ENCODE results near the gene ABHD16A.

DNA sequence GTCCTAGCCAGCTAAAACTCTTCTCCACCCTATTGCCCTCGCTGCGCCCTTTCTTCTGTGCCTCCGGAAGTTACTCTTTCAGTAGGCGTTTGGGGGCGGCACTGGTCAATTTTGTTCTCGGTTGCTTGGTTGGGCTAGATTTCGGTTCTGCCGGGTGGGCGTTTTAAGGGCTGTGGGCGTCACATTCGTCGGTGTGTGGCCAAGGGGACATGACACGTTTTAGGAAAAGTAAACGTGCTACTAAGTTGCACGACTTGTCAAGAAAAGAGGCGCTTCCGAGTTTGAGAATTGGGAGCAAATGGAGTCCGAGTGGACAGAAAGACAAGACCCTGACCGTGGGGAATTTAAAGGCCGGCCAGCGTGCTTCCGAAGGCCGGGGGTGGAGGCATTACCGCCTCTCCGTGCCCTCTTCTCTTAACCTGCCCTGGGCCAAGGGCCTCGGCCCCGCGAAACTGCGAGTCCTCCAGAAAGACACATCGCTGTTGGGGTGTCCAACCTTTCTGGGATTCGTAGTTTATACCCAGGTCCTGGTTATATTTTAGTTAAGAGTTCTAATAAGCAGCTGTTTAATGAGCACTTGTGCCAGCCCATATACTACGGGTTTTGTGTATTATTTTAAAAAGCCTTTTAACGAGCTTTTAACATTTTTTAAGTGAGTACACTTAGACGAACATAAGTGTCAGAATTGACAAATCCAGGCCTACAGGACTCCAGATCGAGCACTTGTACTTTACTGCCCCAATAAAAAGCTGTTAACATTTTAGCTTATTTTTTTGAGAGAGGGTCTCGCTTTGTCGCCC, 50.0 kb downstream of the ABHD16A start:
- TF ChIP-seq, protein P1, sequence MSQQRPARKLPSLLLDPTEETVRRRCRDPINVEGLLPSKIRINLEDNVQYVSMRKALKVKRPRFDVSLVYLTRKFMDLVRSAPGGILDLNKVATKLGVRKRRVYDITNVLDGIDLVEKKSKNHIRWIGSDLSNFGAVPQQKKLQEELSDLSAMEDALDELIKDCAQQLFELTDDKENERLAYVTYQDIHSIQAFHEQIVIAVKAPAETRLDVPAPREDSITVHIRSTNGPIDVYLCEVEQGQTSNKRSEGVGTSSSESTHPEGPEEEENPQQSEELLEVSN (IDR thresholded peaks at IDR 0.05; ENCODE audit: borderline replicate concordance, low read depth): no peak
- TF ChIP-seq, protein P2, sequence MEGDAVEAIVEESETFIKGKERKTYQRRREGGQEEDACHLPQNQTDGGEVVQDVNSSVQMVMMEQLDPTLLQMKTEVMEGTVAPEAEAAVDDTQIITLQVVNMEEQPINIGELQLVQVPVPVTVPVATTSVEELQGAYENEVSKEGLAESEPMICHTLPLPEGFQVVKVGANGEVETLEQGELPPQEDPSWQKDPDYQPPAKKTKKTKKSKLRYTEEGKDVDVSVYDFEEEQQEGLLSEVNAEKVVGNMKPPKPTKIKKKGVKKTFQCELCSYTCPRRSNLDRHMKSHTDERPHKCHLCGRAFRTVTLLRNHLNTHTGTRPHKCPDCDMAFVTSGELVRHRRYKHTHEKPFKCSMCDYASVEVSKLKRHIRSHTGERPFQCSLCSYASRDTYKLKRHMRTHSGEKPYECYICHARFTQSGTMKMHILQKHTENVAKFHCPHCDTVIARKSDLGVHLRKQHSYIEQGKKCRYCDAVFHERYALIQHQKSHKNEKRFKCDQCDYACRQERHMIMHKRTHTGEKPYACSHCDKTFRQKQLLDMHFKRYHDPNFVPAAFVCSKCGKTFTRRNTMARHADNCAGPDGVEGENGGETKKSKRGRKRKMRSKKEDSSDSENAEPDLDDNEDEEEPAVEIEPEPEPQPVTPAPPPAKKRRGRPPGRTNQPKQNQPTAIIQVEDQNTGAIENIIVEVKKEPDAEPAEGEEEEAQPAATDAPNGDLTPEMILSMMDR (IDR thresholded peaks at IDR 0.05): no peak
- TF ChIP-seq, protein P3, sequence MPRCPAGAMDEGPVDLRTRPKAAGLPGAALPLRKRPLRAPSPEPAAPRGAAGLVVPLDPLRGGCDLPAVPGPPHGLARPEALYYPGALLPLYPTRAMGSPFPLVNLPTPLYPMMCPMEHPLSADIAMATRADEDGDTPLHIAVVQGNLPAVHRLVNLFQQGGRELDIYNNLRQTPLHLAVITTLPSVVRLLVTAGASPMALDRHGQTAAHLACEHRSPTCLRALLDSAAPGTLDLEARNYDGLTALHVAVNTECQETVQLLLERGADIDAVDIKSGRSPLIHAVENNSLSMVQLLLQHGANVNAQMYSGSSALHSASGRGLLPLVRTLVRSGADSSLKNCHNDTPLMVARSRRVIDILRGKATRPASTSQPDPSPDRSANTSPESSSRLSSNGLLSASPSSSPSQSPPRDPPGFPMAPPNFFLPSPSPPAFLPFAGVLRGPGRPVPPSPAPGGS (IDR thresholded peaks at IDR 0.05): 0 out of 3 replicates have a peak, but pooled peaks have one; percentile 18
- TF ChIP-seq BHLHE40 (IDR thresholded peaks at IDR 0.05; ENCODE audit: low read depth, low read length): no peak
- TF ChIP-seq EP300 (IDR thresholded peaks at IDR 0.05): no peak
- TF ChIP-seq POLR2A (IDR thresholded peaks at IDR 0.05; ENCODE audit: low read length): no peak
- no peak for TF ChIP-seq CHD2 (IDR thresholded peaks at IDR 0.05; ENCODE audit: low read length, partially characterized antibody)
- TF ChIP-seq RAD21 (conservative IDR thresholded peaks at IDR 0.05 in 1 of 2, IDR thresholded peaks at IDR 0.05 in 1 of 2): no peak
- no peak for TF ChIP-seq RARB (CRISPR knock-in tag; IDR thresholded peaks at IDR 0.05)
- TF ChIP-seq MAFK (IDR thresholded peaks at IDR 0.05; ENCODE audit: partially characterized antibody): no peak
- TF ChIP-seq JUN (IDR thresholded peaks at IDR 0.05): peak in 1 of 2 experiments; percentile 10; a peak in 1 of 5 replicates
- no peak for TF ChIP-seq KDM5A (IDR thresholded peaks at IDR 0.05)
- TF ChIP-seq NFE2L2 (conservative IDR thresholded peaks at IDR 0.05; ENCODE audit: low read length): no peak

All from A549 (cell line).